Retinal pigment epithelial cell (primary cell): ENCODE results near the gene BBOF1.

Experiments used
- DNase-seq: peaks from one replicate; pipeline ENCODE4 v3.0.0-alpha.2; 2010; ENCODE audit warnings: low read depth
- H3K4me3 ChIP-seq: 2 replicates; pipeline ENCODE4 v1.5.1; 2011; ENCODE audit warnings: mild to moderate bottlenecking, low read length, control low read depth, moderate library complexity
- TF ChIP-seq, protein P1 (sequence below): conservative IDR thresholded peaks from 2 replicates; pipeline ENCODE4 v1.5.1; 2011; ENCODE audit warnings: low read depth, low read length, control low read depth, inconsistent platforms

BBOF1 gene

DNA sequence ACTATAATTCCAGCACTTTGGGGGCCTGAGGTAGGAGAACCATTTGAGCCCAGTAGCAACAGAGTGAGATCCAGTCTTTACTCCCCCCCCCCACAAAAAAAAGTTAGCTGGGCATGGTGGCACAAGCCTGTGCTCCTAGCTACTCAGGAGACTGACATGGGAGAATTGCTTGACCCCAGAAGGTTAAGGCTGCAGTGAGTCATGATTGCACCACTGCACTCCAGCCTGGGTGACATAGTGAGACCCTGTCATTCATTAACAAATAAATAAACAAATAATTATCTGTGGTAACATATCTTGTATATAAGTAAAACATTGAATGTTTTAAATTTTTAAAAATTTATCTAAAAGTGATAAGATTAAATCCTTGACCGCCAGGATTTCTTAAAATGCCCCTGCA is 4.8 kb upstream of the BBOF1 start:
- TF ChIP-seq, protein P1, sequence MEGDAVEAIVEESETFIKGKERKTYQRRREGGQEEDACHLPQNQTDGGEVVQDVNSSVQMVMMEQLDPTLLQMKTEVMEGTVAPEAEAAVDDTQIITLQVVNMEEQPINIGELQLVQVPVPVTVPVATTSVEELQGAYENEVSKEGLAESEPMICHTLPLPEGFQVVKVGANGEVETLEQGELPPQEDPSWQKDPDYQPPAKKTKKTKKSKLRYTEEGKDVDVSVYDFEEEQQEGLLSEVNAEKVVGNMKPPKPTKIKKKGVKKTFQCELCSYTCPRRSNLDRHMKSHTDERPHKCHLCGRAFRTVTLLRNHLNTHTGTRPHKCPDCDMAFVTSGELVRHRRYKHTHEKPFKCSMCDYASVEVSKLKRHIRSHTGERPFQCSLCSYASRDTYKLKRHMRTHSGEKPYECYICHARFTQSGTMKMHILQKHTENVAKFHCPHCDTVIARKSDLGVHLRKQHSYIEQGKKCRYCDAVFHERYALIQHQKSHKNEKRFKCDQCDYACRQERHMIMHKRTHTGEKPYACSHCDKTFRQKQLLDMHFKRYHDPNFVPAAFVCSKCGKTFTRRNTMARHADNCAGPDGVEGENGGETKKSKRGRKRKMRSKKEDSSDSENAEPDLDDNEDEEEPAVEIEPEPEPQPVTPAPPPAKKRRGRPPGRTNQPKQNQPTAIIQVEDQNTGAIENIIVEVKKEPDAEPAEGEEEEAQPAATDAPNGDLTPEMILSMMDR: no peak
- no peak for DNase-seq
- no peak overlapping the region for H3K4me3 ChIP-seq

- TF ChIP-seq, protein P1: no peak
- DNase-seq: no peak
- H3K4me3 ChIP-seq: no peak overlapping the region
Measured at GRCh38 chr14:74015176-74015575, 4.0 kb upstream of the BBOF1 start.

- no peak overlapping the region for H3K4me3 ChIP-seq
- TF ChIP-seq, protein P1: no peak
- DNase-seq: no peak
Measured at GRCh38 chr14:74015963-74016362, 3.2 kb upstream of the BBOF1 start.

DNA sequence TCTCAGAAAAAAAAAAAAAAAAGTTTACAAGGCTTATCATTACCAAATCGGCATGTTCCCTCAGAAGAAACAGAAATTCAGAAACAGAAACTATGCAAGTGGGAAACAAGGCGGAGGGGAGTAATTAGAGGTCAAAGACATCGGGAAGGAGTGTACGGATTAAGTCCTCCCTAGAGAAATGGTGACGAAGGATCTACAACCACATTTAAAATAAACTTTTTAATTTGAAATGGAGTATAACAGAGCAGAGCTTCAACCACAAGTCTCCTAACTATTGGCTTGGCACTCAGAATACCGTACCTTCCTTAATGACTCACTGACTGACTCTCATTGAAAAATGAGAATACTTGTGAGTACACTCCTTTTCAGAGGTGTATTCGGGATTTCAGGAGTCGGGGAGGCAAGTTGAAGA is 969 bp upstream of the BBOF1 start:
- peak; percentile 43 for DNase-seq
- TF ChIP-seq, protein P1: no peak
- peak overlapping the region; percentile 87 for H3K4me3 ChIP-seq

GRCh38 chr14:74019408-74020137 is 424 bp downstream of the BBOF1 start:
- DNase-seq: peak; percentile 18
- TF ChIP-seq, protein P1: no peak
- H3K4me3 ChIP-seq: peak overlapping the region; percentile 87

GRCh38 chr14:74022346-74022745 is 3.2 kb downstream of the BBOF1 start:
- TF ChIP-seq, protein P1: no peak
- H3K4me3 ChIP-seq: no peak overlapping the region
- no peak for DNase-seq

DNA sequence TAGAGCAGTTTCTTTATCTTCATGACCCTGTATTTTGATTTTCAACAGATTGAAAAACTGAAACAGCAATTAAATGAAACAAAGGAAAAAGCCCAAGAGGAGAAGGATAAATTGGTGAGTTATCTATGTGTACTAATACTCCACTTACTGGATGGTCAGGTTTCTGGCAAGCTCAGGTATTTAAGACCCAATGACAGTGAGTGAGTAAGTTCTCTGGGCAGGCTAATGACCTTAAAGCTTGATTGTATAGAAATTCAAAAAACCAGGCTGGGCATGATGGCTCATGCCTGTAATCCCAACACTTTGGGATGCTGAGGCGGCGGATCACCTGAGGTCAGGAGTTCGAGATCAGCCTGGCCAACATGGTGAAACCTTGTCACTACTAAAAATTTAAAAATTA is 10.0 kb downstream of the BBOF1 start:
- no peak overlapping the region for H3K4me3 ChIP-seq
- DNase-seq: no peak
- TF ChIP-seq, protein P1: no peak
